ENCODE measurements around the gene SLC22A13.

The SLC22A13 gene

GRCh38 chr3:38270606-38271005 is 5.0 kb downstream of the SLC22A13 start:
- no peak overlapping the region for H3K4me3 ChIP-seq (ENCODE audit: low read depth, low read length)
- no peak for TF ChIP-seq CTCF (conservative IDR thresholded peaks at IDR 0.05; ENCODE audit: low read depth, low read length)
- peak; percentile 13 for DNase-seq (ENCODE audit: low read depth)

GRCh38 chr3:38271553-38271952 is 5.9 kb downstream of the SLC22A13 start:
- DNase-seq (ENCODE audit: low read depth): no peak
- TF ChIP-seq CTCF (conservative IDR thresholded peaks at IDR 0.05; ENCODE audit: low read depth, low read length): no peak

GRCh38 chr3:38274864-38275649 is 9.4 kb downstream of the SLC22A13 start:
- no peak for DNase-seq (ENCODE audit: low read depth)
- no peak for TF ChIP-seq CTCF (conservative IDR thresholded peaks at IDR 0.05; ENCODE audit: low read depth, low read length)

More at GRCh38 chr3:38271553-38271952, 5.9 kb downstream of the SLC22A13 start:
- no peak overlapping the region for H3K4me3 ChIP-seq (ENCODE audit: low read depth, low read length)

GRCh38 chr3:38275658-38276057 is 10.0 kb downstream of the SLC22A13 start:
- TF ChIP-seq CTCF (conservative IDR thresholded peaks at IDR 0.05; ENCODE audit: low read depth, low read length): no peak
- H3K4me3 ChIP-seq (ENCODE audit: low read depth, low read length): no peak overlapping the region
- no peak for DNase-seq (ENCODE audit: low read depth)

More at GRCh38 chr3:38274864-38275649, 9.4 kb downstream of the SLC22A13 start:
- H3K4me3 ChIP-seq (ENCODE audit: low read depth, low read length): no peak overlapping the region

- no peak for DNase-seq (ENCODE audit: low read depth)
- TF ChIP-seq CTCF (conservative IDR thresholded peaks at IDR 0.05; ENCODE audit: low read depth, low read length): no peak
- H3K4me3 ChIP-seq (ENCODE audit: low read depth, low read length): no peak overlapping the region
Observed at GRCh38 chr3:38276081-38276916, 10.7 kb downstream of the SLC22A13 start.

GRCh38 chr3:38276917-38277630 is 11.5 kb downstream of the SLC22A13 start:
- TF ChIP-seq CTCF (conservative IDR thresholded peaks at IDR 0.05; ENCODE audit: low read depth, low read length): no peak

More at GRCh38 chr3:38276917-38277630, 11.5 kb downstream of the SLC22A13 start:
- H3K4me3 ChIP-seq (ENCODE audit: low read depth, low read length): no peak overlapping the region
- no peak for DNase-seq (ENCODE audit: low read depth)
